Activated CD4-positive, alpha-beta memory T cell treated with anti-CD3 and anti-CD28 coated beads, Interleukin-2, amount 10 ng/mL, durations not matched to agents 7 days and 5 days (primary cell): ENCODE data around the gene ZNF236. TPM values are rescaled to one million over a fixed set of nuclear protein-coding genes. Genes with fewer than 3 reads are reported as not detected.
A peak's percentile ranks its signal among the peaks of the same experiment; 100 is the strongest.

Experiments used
- CTCF ChIA-PET: fragments of 350-600 bp; sonication (Branson Sonifier 250); formaldehyde crosslinking; loops from one replicate; lab custom pipeline; 2021; ENCODE audit warnings: antibody characterized with exemption, inconsistent platforms; lab: Charles Lee
- POLR2A ChIA-PET: fragments of 350-600 bp; sonication (Branson Sonifier 250); formaldehyde crosslinking; loops from one replicate; lab custom pipeline; 2021; ENCODE audit warnings: antibody characterized with exemption; lab: Charles Lee
- DNase-seq: peaks from one replicate; pipeline ENCODE4 v3.0.0-alpha.2; 2020
- H3K27ac Mint-ChIP-seq: one replicate; pipeline ENCODE4 v1.8.0; 2021; ENCODE audit warnings: mild to moderate bottlenecking, mixed read lengths
- H3K27me3 Mint-ChIP-seq: one replicate; pipeline ENCODE4 v1.8.0; 2021; ENCODE audit warnings: mixed read lengths
- H3K36me3 Mint-ChIP-seq: one replicate; pipeline ENCODE4 v1.8.0; 2021; ENCODE audit warnings: low read depth, mixed read lengths
- H3K4me1 Mint-ChIP-seq: one replicate; pipeline ENCODE4 v1.8.0; 2021; ENCODE audit warnings: mixed read lengths
- H3K4me3 Mint-ChIP-seq: one replicate; pipeline ENCODE4 v1.8.0; 2021; ENCODE audit warnings: mild to moderate bottlenecking, mixed read lengths
- H3K9me3 Mint-ChIP-seq: one replicate; pipeline ENCODE4 v1.8.0; 2021; ENCODE audit warnings: mixed read lengths
- total RNA-seq, 2 experiments: library from RNA; stranded (reverse); gene quantifications; one replicate each; pipeline ENCODE4 v1.2.3, GENCODE V29; 2021

ZNF236 gene
- total RNA-seq, 2 experiments from 2014 or later, result 17.9 to 20.2 TPM

DNA sequence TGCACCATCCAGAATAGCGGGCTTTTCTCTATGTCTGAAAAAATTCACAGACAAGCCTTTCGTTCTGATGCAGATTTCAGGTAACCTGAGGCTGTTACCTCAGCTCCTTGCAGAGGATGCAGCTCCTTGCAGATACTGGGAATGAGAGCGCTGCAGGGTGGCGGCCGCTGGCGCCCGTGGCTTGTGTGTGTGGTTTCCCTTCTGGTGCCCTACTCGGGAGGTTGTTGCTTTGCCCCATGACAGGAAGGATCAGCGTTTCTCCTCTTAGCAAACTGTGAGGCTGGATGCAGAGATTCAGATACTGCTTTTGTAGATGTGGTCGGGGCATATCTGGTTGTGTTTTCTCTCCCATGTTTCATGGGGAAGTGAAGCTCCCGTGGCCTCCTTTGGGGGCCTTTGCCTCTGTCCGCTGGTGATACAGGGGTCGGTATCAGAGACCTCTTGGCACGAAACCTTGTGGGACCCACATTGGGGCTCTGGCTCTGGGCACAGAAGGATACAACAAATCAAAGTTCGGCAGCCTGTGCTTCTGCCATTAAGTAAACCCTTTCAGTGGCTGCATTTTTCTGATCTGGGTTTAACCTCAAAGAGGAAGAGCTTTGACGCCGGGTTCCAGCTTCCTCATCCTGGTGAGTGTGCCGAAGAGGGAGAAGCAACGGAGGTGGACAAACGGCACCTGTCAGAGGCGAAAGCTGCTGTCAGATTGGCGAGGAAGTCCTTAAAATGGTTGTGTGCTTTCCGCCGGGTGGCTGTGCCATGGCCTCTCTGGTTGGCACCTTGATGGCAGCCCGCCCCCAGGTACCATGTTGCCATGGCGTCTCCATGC, 182.4 kb downstream of the ZNF236 start:
- H3K9me3 Mint-ChIP-seq, result no peaks in the 10 kb centered on the region
- H3K36me3 Mint-ChIP-seq, result peaks cover 5% of the 10 kb centered on the region
- no peak for DNase-seq
- H3K4me1 Mint-ChIP-seq, result peaks cover 43% of the 10 kb centered on the region
- peak overlapping the region; percentile 4 for H3K27ac Mint-ChIP-seq
- CTCF ChIA-PET, result interaction anchor here (0.6 to 2.4 kb wide), 5 partner anchors 10 to 207 kb away, joined by 3 to 9 read pairs (median 6); no protein-coding TSS in a partner anchor
- no peaks in the 10 kb centered on the region for H3K27me3 Mint-ChIP-seq
- H3K4me3 Mint-ChIP-seq, result no peak overlapping the region
- POLR2A ChIA-PET, result interaction anchor here (0.9 to 1.7 kb wide), 3 partner anchors 8 to 97 kb away, joined by 3 to 6 read pairs (median 3); no protein-coding TSS in a partner anchor

DNA sequence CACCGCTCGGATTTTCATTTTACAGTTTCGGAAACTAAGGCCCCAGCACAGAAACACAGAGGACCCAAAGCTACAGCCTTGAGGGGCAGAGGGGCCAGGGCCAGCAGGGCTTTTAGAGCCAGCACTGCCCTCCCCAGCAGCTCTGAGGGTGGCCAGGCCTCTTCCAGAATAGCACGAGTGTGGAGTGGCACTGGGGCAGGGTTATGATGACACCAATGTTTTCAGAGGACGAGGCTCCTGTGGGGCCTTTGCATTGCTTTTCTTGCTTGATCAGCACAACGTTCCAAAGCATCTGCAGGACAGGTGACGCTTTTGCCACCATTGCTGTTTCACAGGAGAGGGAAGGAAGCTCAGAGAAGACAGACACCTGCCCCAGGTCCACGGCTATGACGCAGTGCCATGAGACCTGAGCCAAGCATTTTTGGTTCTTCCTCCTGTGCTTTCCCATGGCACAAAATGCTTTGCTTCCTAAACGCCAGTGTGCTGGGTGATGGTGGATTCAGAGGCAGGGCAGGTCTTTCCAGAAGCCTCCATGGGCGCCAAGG, 183.4 kb downstream of the ZNF236 start:
- ChIA-PET POLR2A (interaction anchor here (1.2 kb wide), 1 partner anchor 7 kb away, joined by 3 read pairs; no protein-coding TSS in a partner anchor), CTCF (interaction anchor here (1.7 to 2.4 kb wide), 2 partner anchors 49 to 206 kb away, joined by 7 to 9 read pairs; no protein-coding TSS in a partner anchor)
- H3K4me3 Mint-ChIP-seq, result no peak overlapping the region
- peaks cover 9% of the 10 kb centered on the region for H3K36me3 Mint-ChIP-seq
- no peak for DNase-seq
- H3K9me3 Mint-ChIP-seq, result no peaks in the 10 kb centered on the region
- peaks cover 36% of the 10 kb centered on the region for H3K4me1 Mint-ChIP-seq
- no peaks in the 10 kb centered on the region for H3K27me3 Mint-ChIP-seq
- no peak overlapping the region for H3K27ac Mint-ChIP-seq

DNA sequence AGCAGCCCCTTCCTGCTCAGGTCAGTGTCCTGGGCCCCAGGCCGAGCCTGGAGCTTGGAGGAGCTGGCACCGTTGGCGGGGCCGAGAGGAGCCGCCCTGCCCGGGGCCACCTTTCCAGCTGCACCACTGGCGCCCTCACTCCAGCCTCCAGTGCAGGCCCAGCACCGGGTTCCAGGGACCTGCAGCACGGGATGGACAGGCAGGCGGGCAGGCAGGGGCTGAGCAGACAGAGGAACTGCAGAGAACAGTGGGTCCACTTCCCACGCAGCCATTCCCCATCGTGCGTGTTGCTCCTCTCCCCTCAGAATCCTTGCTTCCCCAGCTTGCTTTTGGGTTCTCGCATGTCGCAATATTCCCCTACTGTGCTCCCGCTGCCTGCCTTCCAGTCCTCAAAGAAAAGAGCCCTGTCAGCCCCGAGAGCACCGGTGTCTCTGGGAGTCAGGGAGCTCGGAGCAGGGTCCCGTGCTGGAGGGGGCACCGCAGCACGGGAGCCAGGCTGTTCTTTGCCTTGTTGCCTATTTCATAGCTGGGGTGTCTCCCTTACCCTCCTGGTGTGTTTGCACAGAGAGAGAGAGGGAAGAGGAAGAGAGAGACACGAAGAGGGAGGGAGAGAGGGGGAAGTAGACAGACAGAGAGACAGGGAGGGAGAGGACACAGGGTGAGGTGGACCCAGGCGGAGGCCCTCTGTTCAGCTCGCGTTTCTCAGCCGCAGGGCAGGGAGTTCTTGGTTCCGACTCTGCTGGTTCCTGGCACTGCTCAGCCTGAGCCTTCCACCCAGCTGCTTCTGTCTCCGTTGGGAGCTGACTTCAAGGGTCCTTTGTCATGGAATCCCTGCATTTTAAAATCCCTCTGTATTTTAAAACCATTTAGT, 184.2 kb downstream of the ZNF236 start:
- POLR2A ChIA-PET, result interaction anchor here (1.1 kb wide), 1 partner anchor 205 kb away, joined by 3 read pairs; no protein-coding TSS in a partner anchor

DNA sequence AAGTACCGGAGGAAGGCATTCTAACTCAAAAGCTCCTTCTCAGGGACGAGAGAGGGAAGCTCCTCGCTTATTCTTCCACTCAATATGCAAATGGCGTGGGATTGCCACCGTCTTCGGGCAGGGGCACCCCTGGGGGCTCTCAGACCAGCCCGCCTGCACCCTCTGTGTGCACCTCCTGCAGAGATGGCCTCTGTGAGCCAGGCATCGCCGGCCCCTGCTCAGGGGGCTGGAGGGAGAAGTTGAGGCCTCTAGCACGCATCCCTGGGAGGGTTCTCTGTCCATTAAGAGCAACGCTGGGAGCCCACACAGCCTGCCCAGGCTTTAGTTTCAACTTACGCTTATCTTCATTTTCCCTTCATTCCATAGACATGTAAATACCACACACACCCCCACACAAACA, 184.9 kb downstream of the ZNF236 start:
- Mint-ChIP-seq H3K4me3 (no peak overlapping the region), H3K9me3 (no peaks in the 10 kb centered on the region), H3K27ac (no peak overlapping the region), H3K36me3 (peaks cover 17% of the 10 kb centered on the region), H3K4me1 (peaks cover 26% of the 10 kb centered on the region), H3K27me3 (no peaks in the 10 kb centered on the region)
- no peak for DNase-seq
- ChIA-PET POLR2A (interaction anchor here (1.1 kb wide), 1 partner anchor 204 kb away, joined by 3 read pairs; no protein-coding TSS in a partner anchor), CTCF (interaction anchor here (2.0 kb wide), 1 partner anchor 48 kb away, joined by 5 read pairs; no protein-coding TSS in a partner anchor)

More for the DNA sequence above, 184.2 kb downstream of the ZNF236 start:
- Mint-ChIP-seq H3K9me3 (no peaks in the 10 kb centered on the region), H3K27ac (no peak overlapping the region), H3K4me3 (no peak overlapping the region), H3K4me1 (peaks cover 32% of the 10 kb centered on the region), H3K27me3 (no peaks in the 10 kb centered on the region), H3K36me3 (peaks cover 11% of the 10 kb centered on the region)
- DNase-seq, result no peak
- CTCF ChIA-PET, result interaction anchor here (2.0 kb wide), 1 partner anchor 48 kb away, joined by 5 read pairs; no protein-coding TSS in a partner anchor

DNA sequence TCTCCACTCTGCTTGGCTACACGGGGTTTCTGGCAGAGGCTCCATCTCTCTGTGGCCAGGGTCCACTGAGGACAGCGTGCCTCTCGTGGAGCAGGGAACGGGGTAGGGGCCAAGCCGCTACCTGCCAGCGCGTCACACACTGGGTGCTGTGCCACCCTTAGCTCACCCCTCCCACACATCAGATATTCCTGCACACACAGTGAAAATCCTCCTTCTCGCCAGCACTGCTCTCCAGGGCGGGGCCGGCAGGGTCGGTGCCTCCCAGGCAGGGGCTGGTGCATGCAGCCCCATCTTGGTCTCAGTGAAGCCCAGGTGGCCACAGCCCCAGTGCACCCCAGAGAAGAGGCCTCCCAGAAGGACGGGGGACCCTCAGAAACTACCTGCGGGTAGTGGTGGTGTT, 185.6 kb downstream of the ZNF236 start:
- Mint-ChIP-seq H3K9me3 (no peaks in the 10 kb centered on the region), H3K27ac (no peak overlapping the region), H3K4me1 (peaks cover 26% of the 10 kb centered on the region), H3K27me3 (no peaks in the 10 kb centered on the region), H3K36me3 (peaks cover 23% of the 10 kb centered on the region), H3K4me3 (no peak overlapping the region)
- ChIA-PET POLR2A (interaction anchor here (0.6 kb wide), 1 partner anchor 9 kb away, joined by 3 read pairs; no protein-coding TSS in a partner anchor), CTCF (interaction anchor here (2.0 kb wide), 1 partner anchor 47 kb away, joined by 5 read pairs; no protein-coding TSS in a partner anchor)
- DNase-seq, result no peak

DNA sequence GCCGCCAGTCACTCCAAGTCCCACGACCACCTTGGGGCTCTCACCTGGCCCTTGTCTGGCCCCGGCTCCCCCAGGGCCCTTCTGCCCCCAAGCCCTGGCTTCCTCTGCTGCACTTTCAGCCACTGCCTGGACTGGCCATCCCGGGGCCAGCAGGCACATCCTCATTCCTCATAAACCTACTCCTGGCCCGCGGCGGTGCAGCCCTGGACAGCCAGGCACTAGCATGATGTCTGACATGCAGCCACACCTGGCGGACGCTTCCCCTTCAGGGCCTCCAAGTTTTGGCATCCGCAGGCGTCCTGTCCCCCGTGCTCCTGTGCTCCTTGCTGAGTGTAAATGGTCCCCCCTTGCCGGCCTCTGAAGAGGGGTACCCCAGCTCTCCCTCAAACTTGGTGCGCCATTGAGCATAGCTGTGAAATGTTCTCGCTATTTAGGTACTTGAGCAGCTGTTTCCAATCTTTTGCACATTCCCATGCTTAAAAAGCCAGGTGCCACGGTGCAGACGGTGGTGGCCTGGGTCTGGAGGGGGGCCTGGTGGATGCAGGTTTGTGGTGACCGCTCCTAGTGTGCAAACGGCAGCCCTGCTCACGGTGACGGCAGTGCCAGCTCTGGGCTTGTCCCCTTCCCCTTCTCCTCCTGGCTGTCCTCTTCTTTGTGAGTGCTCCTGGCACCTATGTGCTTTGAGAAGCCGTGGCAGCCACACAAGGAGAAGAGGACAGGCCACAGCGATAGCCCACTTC, 186.4 kb downstream of the ZNF236 start:
- POLR2A ChIA-PET, result interaction anchor here (0.6 kb wide), 1 partner anchor 43 kb away, joined by 3 read pairs; no protein-coding TSS in a partner anchor
- CTCF ChIA-PET, result interaction anchor here (0.8 to 1.5 kb wide), 2 partner anchors 8 to 202 kb away, joined by 4 read pairs; no protein-coding TSS in a partner anchor
- H3K27me3 Mint-ChIP-seq, result no peaks in the 10 kb centered on the region
- DNase-seq, result no peak
- H3K9me3 Mint-ChIP-seq, result no peaks in the 10 kb centered on the region
- peaks cover 23% of the 10 kb centered on the region for H3K4me1 Mint-ChIP-seq
- peaks cover 27% of the 10 kb centered on the region for H3K36me3 Mint-ChIP-seq
- H3K27ac Mint-ChIP-seq, result no peak overlapping the region
- H3K4me3 Mint-ChIP-seq, result no peak overlapping the region

DNA sequence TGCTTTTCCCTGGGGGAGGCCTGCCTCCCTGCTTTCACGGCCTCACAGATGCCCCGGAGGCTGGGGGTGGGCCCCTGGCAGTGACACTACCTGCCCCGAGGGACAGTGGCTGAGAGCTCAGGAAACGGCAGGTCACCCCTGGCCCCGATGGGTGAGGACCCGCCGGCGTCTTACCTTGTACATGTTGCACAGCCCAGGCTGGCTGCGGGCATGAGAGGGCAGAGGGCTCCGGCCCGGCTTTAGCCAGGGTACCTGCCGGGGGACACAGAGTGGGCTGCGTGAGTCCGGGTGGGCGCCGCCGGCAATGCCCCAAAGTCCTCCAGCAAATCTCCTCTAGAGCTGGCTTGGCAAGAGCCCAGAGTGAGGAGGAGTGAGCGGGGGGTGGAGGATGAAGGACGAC, 187.3 kb downstream of the ZNF236 start:
- no peaks in the 10 kb centered on the region for H3K27me3 Mint-ChIP-seq
- no peak overlapping the region for H3K27ac Mint-ChIP-seq
- no peak overlapping the region for H3K4me3 Mint-ChIP-seq
- peaks cover 15% of the 10 kb centered on the region for H3K4me1 Mint-ChIP-seq
- ChIA-PET CTCF (interaction anchor here (1.4 to 1.5 kb wide), 2 partner anchors 200 to 202 kb away, joined by 3 to 4 read pairs; no protein-coding TSS in a partner anchor), POLR2A (no interaction called here)
- H3K36me3 Mint-ChIP-seq, result peaks cover 31% of the 10 kb centered on the region
- H3K9me3 Mint-ChIP-seq, result no peaks in the 10 kb centered on the region
- no peak for DNase-seq

DNA sequence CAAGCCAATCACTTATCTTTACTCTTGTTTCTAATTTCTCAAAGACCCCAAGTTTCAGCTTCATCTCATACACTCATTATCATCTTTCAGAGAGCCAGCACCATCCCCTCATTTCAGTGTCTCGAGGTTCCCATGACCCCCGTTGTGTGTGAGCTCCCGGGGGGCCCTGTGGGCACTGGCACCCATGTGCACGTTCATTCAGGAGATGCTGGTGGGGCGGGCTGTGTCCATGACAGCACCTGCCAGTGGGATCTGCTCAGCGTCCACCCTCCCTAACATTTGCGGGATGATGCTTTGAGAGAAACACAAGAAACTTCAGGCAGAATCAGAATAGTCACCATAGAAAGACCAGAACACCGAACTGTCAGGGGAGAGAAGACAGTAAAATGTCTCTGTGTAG, 189.8 kb downstream of the ZNF236 start:
- DNase-seq, result no peak
- H3K36me3 Mint-ChIP-seq, result peaks cover 51% of the 10 kb centered on the region
- peaks cover 7% of the 10 kb centered on the region for H3K4me1 Mint-ChIP-seq
- H3K9me3 Mint-ChIP-seq, result no peaks in the 10 kb centered on the region
- CTCF ChIA-PET, result interaction anchor here (0.9 to 2.0 kb wide), 2 partner anchors 12 to 639 kb away, joined by 3 to 10 read pairs; no protein-coding TSS in a partner anchor
- H3K27ac Mint-ChIP-seq, result no peak overlapping the region
- no peak overlapping the region for H3K4me3 Mint-ChIP-seq
- H3K27me3 Mint-ChIP-seq, result no peaks in the 10 kb centered on the region
- POLR2A ChIA-PET, result interaction anchor here (0.8 kb wide), 1 partner anchor 12 kb away, joined by 3 read pairs; no protein-coding TSS in a partner anchor

DNA sequence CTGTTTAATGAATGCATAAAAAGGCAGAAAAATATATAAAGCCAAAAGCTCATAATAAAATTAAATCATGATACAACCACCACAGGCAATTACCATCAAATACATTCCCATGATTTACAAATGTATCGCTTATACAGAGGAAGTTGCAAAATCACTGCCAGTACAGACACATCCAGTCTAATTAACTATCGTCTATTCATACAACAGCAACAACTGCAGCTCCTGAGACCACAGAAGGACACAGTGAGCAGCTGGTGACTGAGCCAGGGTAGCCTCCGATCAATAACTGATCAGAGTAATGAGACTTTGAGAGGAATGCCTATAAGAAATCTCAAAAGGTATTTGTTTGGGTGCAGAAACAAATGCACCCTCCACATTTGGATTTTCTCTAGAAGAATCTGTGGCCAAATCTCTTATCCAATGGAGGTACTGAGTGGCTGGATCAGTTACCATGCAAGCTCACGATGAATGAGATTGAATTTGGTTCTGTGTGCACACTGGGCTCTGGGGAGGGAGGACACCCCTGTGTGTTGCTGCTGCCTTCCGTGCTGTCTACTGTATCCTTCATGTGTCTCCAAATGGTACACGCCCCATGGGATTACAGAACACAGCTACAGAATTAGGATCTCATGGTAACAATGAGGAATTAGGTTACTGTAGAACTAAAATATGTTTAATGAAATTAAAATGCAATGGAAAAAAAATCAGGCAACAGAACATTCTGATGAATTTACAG, 190.6 kb downstream of the ZNF236 start:
- H3K36me3 Mint-ChIP-seq, result peaks cover 60% of the 10 kb centered on the region
- ChIA-PET POLR2A (interaction anchor here (1.2 to 1.6 kb wide), 2 partner anchors 8 to 50 kb away, joined by 3 read pairs; no protein-coding TSS in a partner anchor), CTCF (interaction anchor here (0.6 to 2.0 kb wide), 3 partner anchors 13 to 638 kb away, joined by 3 to 10 read pairs (median 4); no protein-coding TSS in a partner anchor)
- no peaks in the 10 kb centered on the region for H3K27me3 Mint-ChIP-seq
- H3K27ac Mint-ChIP-seq, result no peak overlapping the region
- no peak for DNase-seq
- peaks cover 5% of the 10 kb centered on the region for H3K4me1 Mint-ChIP-seq
- no peaks in the 10 kb centered on the region for H3K9me3 Mint-ChIP-seq
- no peak overlapping the region for H3K4me3 Mint-ChIP-seq

DNA sequence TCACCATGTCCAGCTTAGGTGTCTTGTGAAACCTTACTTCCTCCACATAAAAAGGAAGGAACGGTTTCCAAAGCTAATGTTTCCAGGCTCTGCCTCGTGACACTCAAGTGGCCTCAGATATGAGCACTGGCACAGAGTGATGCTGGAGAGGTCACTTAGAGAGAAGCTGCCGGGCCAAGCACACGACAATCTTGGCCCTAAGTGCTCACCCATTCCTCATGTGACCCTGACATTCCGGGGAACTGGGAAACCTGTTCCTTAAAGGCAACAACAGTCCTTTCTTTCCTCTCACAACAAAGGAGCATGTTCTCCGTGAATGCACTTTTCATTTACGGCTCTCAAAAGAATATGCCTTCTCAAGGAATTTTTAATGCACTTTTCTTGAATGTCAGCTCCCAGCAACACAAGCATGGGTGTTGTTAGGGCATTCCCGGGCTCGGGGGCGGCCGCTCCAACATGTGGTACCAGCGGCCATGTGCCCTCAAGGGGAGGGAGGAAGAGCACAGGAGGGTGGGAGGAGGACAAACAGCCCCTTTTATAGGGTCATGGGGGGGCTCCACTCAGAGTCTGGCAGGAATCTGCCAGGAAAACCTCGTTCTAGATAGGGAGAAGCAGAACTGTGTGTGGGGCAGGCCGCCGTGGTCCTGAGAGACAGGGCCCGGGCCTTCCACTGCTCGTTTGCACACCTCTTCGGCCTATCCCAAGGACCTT, 191.6 kb downstream of the ZNF236 start:
- Mint-ChIP-seq H3K27me3 (no peaks in the 10 kb centered on the region), H3K27ac (no peak overlapping the region), H3K9me3 (no peaks in the 10 kb centered on the region), H3K4me1 (peaks cover 5% of the 10 kb centered on the region), H3K36me3 (peaks cover 66% of the 10 kb centered on the region), H3K4me3 (no peak overlapping the region)
- ChIA-PET POLR2A (interaction anchor here (1.2 to 1.6 kb wide), 2 partner anchors 9 to 49 kb away, joined by 3 read pairs; no protein-coding TSS in a partner anchor), CTCF (interaction anchor here (0.6 to 2.0 kb wide), 2 partner anchors 14 to 17 kb away, joined by 4 to 10 read pairs; no protein-coding TSS in a partner anchor)
- no peak for DNase-seq
